ENCODE data around the gene PRDM16.

Gene PRDM16

GRCh38 chr1:3070644-3071564 is 1.9 kb downstream of the PRDM16 start:
- peak; percentile 63 for DNase-seq

GRCh38 chr1:3071565-3072390 is 2.8 kb downstream of the PRDM16 start:
- DNase-seq: no peak

- DNase-seq: no peak
Observed at GRCh38 chr1:3072391-3073185, 3.6 kb downstream of the PRDM16 start.

- peak; percentile 58 for DNase-seq
Observed at GRCh38 chr1:3073186-3073488, 4.1 kb downstream of the PRDM16 start.

- DNase-seq: peak; percentile 64
Observed at GRCh38 chr1:3073489-3074296, 4.7 kb downstream of the PRDM16 start.

- peak; percentile 78 for DNase-seq
Observed at GRCh38 chr1:3074297-3074741, 5.3 kb downstream of the PRDM16 start.

GRCh38 chr1:3074800-3075199 is 5.8 kb downstream of the PRDM16 start:
- peak; percentile 24 for DNase-seq

- no peak for DNase-seq
Observed at GRCh38 chr1:3075666-3076362, 6.8 kb downstream of the PRDM16 start.

GRCh38 chr1:3076363-3076740 is 7.3 kb downstream of the PRDM16 start:
- no peak for DNase-seq

GRCh38 chr1:3077081-3077480 is 8.1 kb downstream of the PRDM16 start:
- no peak for DNase-seq

GRCh38 chr1:3077561-3077960 is 8.6 kb downstream of the PRDM16 start:
- DNase-seq: no peak

- DNase-seq: no peak
Observed at GRCh38 chr1:3078430-3078861, 9.4 kb downstream of the PRDM16 start.

GRCh38 chr1:3078871-3079270 is 9.9 kb downstream of the PRDM16 start:
- DNase-seq: no peak

- no peak for DNase-seq
Observed at GRCh38 chr1:3079381-3080052, 10.5 kb downstream of the PRDM16 start.

- peak; percentile 38 for DNase-seq
Observed at GRCh38 chr1:3080053-3080955, 11.3 kb downstream of the PRDM16 start.

- no peak for DNase-seq
Observed at GRCh38 chr1:3081171-3081683, 12.2 kb downstream of the PRDM16 start.

- DNase-seq: no peak
Observed at GRCh38 chr1:3082051-3082450, 13.0 kb downstream of the PRDM16 start.

GRCh38 chr1:3082571-3083516 is 13.8 kb downstream of the PRDM16 start:
- DNase-seq: no peak

All from eye (tissue), 1 donor.